CD14-positive monocyte (primary cell): Measurements from ENCODE around the gene LUZP2. TPM values are rescaled to one million over a fixed set of nuclear protein-coding genes. Genes with fewer than 3 reads are reported as not detected.

ENCODE experiments used
- DNase-seq, 3 donors: peaks; one replicate each; pipeline ENCODE4 v3.0.0-alpha.2; 2011 to 2022
- H2AFZ ChIP-seq: 2 replicates; pipeline ENCODE4 v1.6.0; 2012; ENCODE audit warnings: mild to moderate bottlenecking, low read depth, low read length, inconsistent platforms; ENCODE audit not compliant: insufficient read depth, poor library complexity, severe bottlenecking
- H3K27ac ChIP-seq, 2 donors: 1 replicate in 1 of 2; 2 replicates in 1 of 2; pipeline ENCODE4 v1.5.1; 2012 to 2013; ENCODE audit warnings: low read length in 2 of 2, control low read depth in 1 of 2, inconsistent platforms in 1 of 2, low read depth in 1 of 2, mild to moderate bottlenecking in 1 of 2
- H3K27me3 ChIP-seq, 2 donors: one replicate each; pipeline versions ENCODE4 v1.6.0 to v1.6.1; 2011 to 2013; ENCODE audit warnings: low read length in 2 of 2; ENCODE audit not compliant: control insufficient read depth in 2 of 2, insufficient read depth in 2 of 2
- H3K36me3 ChIP-seq, 2 donors: replicated peaks in 1 of 2; 1 replicate in 1 of 2; 2 replicates in 1 of 2; pipeline versions ENCODE4 v1.5.1 to v1.6.1; 2012 to 2013; ENCODE audit warnings: low read length in 2 of 2, control low read depth in 1 of 2, inconsistent platforms in 1 of 2, mild to moderate bottlenecking in 1 of 2; ENCODE audit not compliant: insufficient read depth in 2 of 2, control insufficient read depth in 1 of 2
- H3K4me1 ChIP-seq, 2 donors: 1 replicate in 1 of 2; 2 replicates in 1 of 2; pipeline versions ENCODE4 v1.5.1 to v1.6.1; 2012 to 2013; ENCODE audit warnings: low read length in 2 of 2, control low read depth in 1 of 2, inconsistent platforms in 1 of 2, mild to moderate bottlenecking in 1 of 2, moderate library complexity in 1 of 2; ENCODE audit not compliant: insufficient read depth in 2 of 2, control insufficient read depth in 1 of 2
- H3K4me2 ChIP-seq: replicated peaks from 2 replicates; pipeline ENCODE3; 2012; ENCODE audit warnings: low read length, moderate library complexity, mild to moderate bottlenecking; ENCODE audit not compliant: poor library complexity, severe bottlenecking; ENCODE audit errors: extremely low read depth
- H3K4me3 ChIP-seq, 3 experiments: fragments of 200-600 bp in 1 of 3; sonication (generic) in 1 of 3; replicated peaks in 1 of 3; 1 replicate in 2 of 3; 2 replicates in 1 of 3; pipeline ENCODE4 v1.5.1; 2011 to 2013; ENCODE audit warnings: low read length in 3 of 3, mild to moderate bottlenecking in 3 of 3, control low read depth in 2 of 3, low read depth in 2 of 3, inconsistent platforms in 1 of 3, moderate library complexity in 1 of 3
- H3K79me2 ChIP-seq: 2 replicates; pipeline ENCODE4 v1.6.0; 2012; ENCODE audit warnings: mild to moderate bottlenecking, control low read depth, inconsistent platforms, low read length, moderate library complexity; ENCODE audit not compliant: insufficient read depth
- H3K9ac ChIP-seq: 2 replicates; pipeline ENCODE4 v1.6.0; 2017; ENCODE audit warnings: low read length, mild to moderate bottlenecking; ENCODE audit not compliant: insufficient read depth, poor library complexity, severe bottlenecking
- H3K9me3 ChIP-seq, 2 donors: replicated peaks in 1 of 2; 1 replicate in 1 of 2; 2 replicates in 1 of 2; pipeline versions ENCODE4 v1.5.1 to v1.6.1; 2012 to 2013; ENCODE audit warnings: low read length in 2 of 2, control low read depth in 1 of 2; ENCODE audit not compliant: control insufficient read depth in 1 of 2, insufficient read depth in 1 of 2
- H4K20me1 ChIP-seq: 2 replicates; pipeline ENCODE4 v1.6.0; 2012; ENCODE audit warnings: mild to moderate bottlenecking, low read length, control low read depth, moderate library complexity; ENCODE audit not compliant: insufficient read depth
- H3K27ac Mint-ChIP-seq, 7 donors: one replicate each; pipeline ENCODE4 v1.8.0; 2020; ENCODE audit warnings: mild to moderate bottlenecking in 7 of 7, mixed read lengths in 7 of 7, moderate library complexity in 6 of 7, inconsistent platforms in 2 of 7
- H3K27me3 Mint-ChIP-seq, 3 donors: one replicate each; pipeline ENCODE4 v1.8.0; 2021 to 2022; ENCODE audit warnings: low read depth in 3 of 3, mild to moderate bottlenecking in 3 of 3, mixed read lengths in 3 of 3, moderate library complexity in 3 of 3, inconsistent platforms in 1 of 3
- H3K36me3 Mint-ChIP-seq, 2 donors: one replicate each; pipeline ENCODE4 v1.8.0; 2020; ENCODE audit warnings: mixed read lengths in 2 of 2, inconsistent platforms in 1 of 2, mild to moderate bottlenecking in 1 of 2
- H3K4me1 Mint-ChIP-seq: one replicate; pipeline ENCODE4 v1.8.0; 2020; ENCODE audit warnings: mild to moderate bottlenecking, mixed read lengths
- H3K4me3 Mint-ChIP-seq, 2 donors: one replicate each; pipeline ENCODE4 v1.8.0; 2020; ENCODE audit warnings: mild to moderate bottlenecking in 2 of 2, mixed read lengths in 2 of 2, moderate library complexity in 1 of 2
- H3K9me3 Mint-ChIP-seq, 7 donors: one replicate each; pipeline ENCODE4 v1.8.0; 2020 to 2022; ENCODE audit warnings: mixed read lengths in 7 of 7, mild to moderate bottlenecking in 6 of 7, moderate library complexity in 6 of 7, inconsistent platforms in 2 of 7
- CTCF ChIP-seq: fragments of 200-600 bp; IDR thresholded peaks from one replicate; pipeline ENCODE4 v1.8.0; 2022; ENCODE audit warnings: antibody characterized with exemption, mild to moderate bottlenecking
- WGBS: methylation state at CpG from one replicate; pipeline ENCODE4 v1.1.5; 2013; ENCODE audit warnings: missing lambda C conversion rate; ENCODE audit not compliant: insufficient coverage; 5-methylcytosine and 5-hydroxymethylcytosine counted together
- intact Hi-C, 2 donors: fragments of 100-400 bp; cut with micrococcal nuclease; formaldehyde crosslinking; loops; one replicate each; pipeline versions ENCODE4 v1.15.0 to v1.15.1; 2023
- polyA plus RNA-seq, 3 donors: library from polyadenylated mRNA; depleted of rRNA in 1 of 3; unstranded in 2 of 3; stranded (reverse) in 1 of 3; fragments of 300-500 nt in 2 of 3; fragments of >200 nt in 1 of 3; fragmentation: Illumina TruSeq in 2 of 3; gene quantifications; 1 replicate in 2 of 3; 2 replicates in 1 of 3; pipeline ENCODE4 v1.2.3, GENCODE V29; 2012 to 2021

The LUZP2 gene
- polyA plus RNA-seq, 3 donors = not detected

- no peak for TF ChIP-seq CTCF
- no peak overlapping the region for H3K4me2 ChIP-seq
- peaks cover 0 to 2% (median 0%) of the 10 kb centered on the region in 7 donors for H3K9me3 Mint-ChIP-seq
- 86% methylated on average over 1 of the region's 3 CpGs for WGBS
- no peaks in the 10 kb centered on the region for H3K27me3 Mint-ChIP-seq
- no peak overlapping the region for H3K27ac Mint-ChIP-seq
- no peaks in the 10 kb centered on the region for H3K4me1 ChIP-seq
- H3K4me3 ChIP-seq = no peak overlapping the region
- H3K36me3 Mint-ChIP-seq = no peaks in the 10 kb centered on the region
- H3K27ac ChIP-seq = no peak overlapping the region
- H3K4me1 Mint-ChIP-seq = no peaks in the 10 kb centered on the region
- H2AFZ ChIP-seq = no peak overlapping the region
- H3K79me2 ChIP-seq = no peaks in the 10 kb centered on the region
- DNase-seq = no peak
- intact Hi-C loops = no loop called here
- no peaks in the 10 kb centered on the region for H4K20me1 ChIP-seq
- no peaks in the 10 kb centered on the region for H3K9me3 ChIP-seq
- no peak overlapping the region for H3K9ac ChIP-seq
- no peaks in the 10 kb centered on the region for H3K27me3 ChIP-seq
- no peak overlapping the region for H3K4me3 Mint-ChIP-seq
- no peaks in the 10 kb centered on the region for H3K36me3 ChIP-seq
Observed at GRCh38 chr11:24773322-24773721, 276.5 kb downstream of the LUZP2 start.

DNA sequence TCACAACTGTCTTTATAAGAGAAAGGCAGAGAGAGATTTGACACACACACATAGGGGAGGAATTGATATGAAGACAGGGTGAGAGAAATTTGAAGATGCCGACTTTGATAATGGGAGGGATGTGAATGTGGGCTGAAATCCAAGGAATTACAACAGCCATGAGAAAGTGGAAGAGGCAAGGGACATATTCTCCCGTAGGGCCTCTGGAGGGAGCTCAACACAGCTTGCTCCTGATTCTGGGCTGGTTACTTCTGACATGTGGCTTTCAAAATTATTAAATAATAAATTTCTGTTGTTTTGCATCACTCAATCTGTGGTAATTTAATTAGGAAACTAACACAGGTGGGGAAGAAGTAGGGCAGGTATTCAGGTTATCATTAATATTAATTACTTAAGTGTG is 282.9 kb downstream of the LUZP2 start:
- Mint-ChIP-seq H3K36me3 (no peaks in the 10 kb centered on the region), H3K4me3 (no peak overlapping the region), H3K27ac (no peak overlapping the region), H3K4me1 (no peaks in the 10 kb centered on the region), H3K27me3 (peaks cover 0 to 1% (median 0%) of the 10 kb centered on the region in 3 donors), H3K9me3 (no peaks in the 10 kb centered on the region)
- Histone ChIP-seq H3K27me3 (no peaks in the 10 kb centered on the region), H3K4me2 (no peak overlapping the region), H3K27ac (no peak overlapping the region), H3K9ac (no peak overlapping the region), H2AFZ (no peak overlapping the region), H3K9me3 (no peaks in the 10 kb centered on the region), H4K20me1 (no peaks in the 10 kb centered on the region), H3K79me2 (no peaks in the 10 kb centered on the region), H3K36me3 (no peaks in the 10 kb centered on the region), H3K4me3 (no peak overlapping the region), H3K4me1 (no peaks in the 10 kb centered on the region)
- 57% methylated on average over 1 of the region's 2 CpGs for WGBS
- intact Hi-C loops = no loop called here
- no peak for DNase-seq
- no peak for TF ChIP-seq CTCF
